Activated T-cell treated with anti-CD3 and anti-CD28 coated beads, Interleukin-2, amount 50 U/mL, for 4 hours (primary cell): Measurements from ENCODE around the gene SMARCC1. TPM values are rescaled to one million over a fixed set of nuclear protein-coding genes. Genes with fewer than 3 reads are reported as not detected.

Experiments
- ATAC-seq, 2 donors: fragments of 200-7000 bp; cut with Tn5 transposase; one replicate each; pipeline ENCODE4 v1.10.0; 2021
- DNase-seq: peaks from one replicate; pipeline ENCODE4 v3.0.0-alpha.2; 2020
- H3K27me3 Mint-ChIP-seq: one replicate; pipeline ENCODE4 v1.8.0; 2021; ENCODE audit warnings: low read depth, mixed read lengths
- H3K36me3 Mint-ChIP-seq: one replicate; pipeline ENCODE4 v1.8.0; 2022; ENCODE audit warnings: mixed read lengths; ENCODE audit not compliant: insufficient read depth
- H3K4me1 Mint-ChIP-seq: one replicate; pipeline ENCODE4 v1.8.0; 2021; ENCODE audit warnings: low read depth, mixed read lengths
- H3K4me3 Mint-ChIP-seq: one replicate; pipeline ENCODE4 v1.8.0; 2021; ENCODE audit warnings: mild to moderate bottlenecking, moderate library complexity, mixed read lengths
- H3K9me3 Mint-ChIP-seq: one replicate; pipeline ENCODE4 v1.8.0; 2021; ENCODE audit warnings: mixed read lengths
- total RNA-seq, 3 donors: library from RNA; stranded (reverse); gene quantifications; one replicate each; pipeline ENCODE4 v1.2.1, GENCODE V29; 2021

The SMARCC1 gene
- total RNA-seq, 3 donors from 2014 or later: 105 to 125 (median 106) TPM

GRCh38 chr3:47647550-47647949, 134.1 kb downstream of the SMARCC1 start:
- Mint-ChIP-seq H3K4me3 (no peak overlapping the region), H3K9me3 (no peaks in the 10 kb centered on the region), H3K27me3 (no peaks in the 10 kb centered on the region), H3K36me3 (peaks cover 23% of the 10 kb centered on the region), H3K4me1 (no peaks in the 10 kb centered on the region)
- ATAC-seq: no peak
- no peak for DNase-seq

- Mint-ChIP-seq H3K9me3 (no peaks in the 10 kb centered on the region), H3K4me1 (no peaks in the 10 kb centered on the region), H3K4me3 (no peak overlapping the region), H3K36me3 (peaks cover 21% of the 10 kb centered on the region), H3K27me3 (no peaks in the 10 kb centered on the region)
- DNase-seq: no peak
- ATAC-seq: no peak
Observed at GRCh38 chr3:47646362-47646761, 135.3 kb downstream of the SMARCC1 start.

GRCh38 chr3:47645551-47645950, 136.1 kb downstream of the SMARCC1 start:
- H3K4me1 Mint-ChIP-seq: no peaks in the 10 kb centered on the region
- ATAC-seq (no peak), DNase-seq (no peak)
- H3K9me3 Mint-ChIP-seq: no peaks in the 10 kb centered on the region
- no peak overlapping the region for H3K4me3 Mint-ChIP-seq
- H3K36me3 Mint-ChIP-seq: peaks cover 21% of the 10 kb centered on the region
- H3K27me3 Mint-ChIP-seq: no peaks in the 10 kb centered on the region

- no peaks in the 10 kb centered on the region for H3K4me1 Mint-ChIP-seq
- ATAC-seq: no peak
- H3K36me3 Mint-ChIP-seq: peaks cover 22% of the 10 kb centered on the region
- DNase-seq: no peak
- no peaks in the 10 kb centered on the region for H3K9me3 Mint-ChIP-seq
- no peak overlapping the region for H3K4me3 Mint-ChIP-seq
- no peaks in the 10 kb centered on the region for H3K27me3 Mint-ChIP-seq
Observed at GRCh38 chr3:47643092-47643491, 138.6 kb downstream of the SMARCC1 start.

- no peaks in the 10 kb centered on the region for H3K27me3 Mint-ChIP-seq
- no peaks in the 10 kb centered on the region for H3K9me3 Mint-ChIP-seq
- ATAC-seq: no peak
- no peak for DNase-seq
- H3K36me3 Mint-ChIP-seq: peaks cover 25% of the 10 kb centered on the region
- no peak overlapping the region for H3K4me3 Mint-ChIP-seq
- no peaks in the 10 kb centered on the region for H3K4me1 Mint-ChIP-seq
Observed at GRCh38 chr3:47641739-47642138, 140.0 kb downstream of the SMARCC1 start.

GRCh38 chr3:47636921-47637320, 144.8 kb downstream of the SMARCC1 start:
- H3K4me1 Mint-ChIP-seq: peaks cover 4% of the 10 kb centered on the region
- H3K9me3 Mint-ChIP-seq: no peaks in the 10 kb centered on the region
- peaks cover 32% of the 10 kb centered on the region for H3K36me3 Mint-ChIP-seq
- H3K27me3 Mint-ChIP-seq: no peaks in the 10 kb centered on the region
- no peak for DNase-seq
- H3K4me3 Mint-ChIP-seq: no peak overlapping the region
- ATAC-seq: no peak

- Mint-ChIP-seq H3K36me3 (peaks cover 35% of the 10 kb centered on the region), H3K4me1 (peaks cover 4% of the 10 kb centered on the region), H3K4me3 (no peak overlapping the region), H3K9me3 (no peaks in the 10 kb centered on the region), H3K27me3 (no peaks in the 10 kb centered on the region)
- ATAC-seq (no peak), DNase-seq (no peak)
Observed at GRCh38 chr3:47636225-47636624, 145.5 kb downstream of the SMARCC1 start.

- DNase-seq (no peak), ATAC-seq (no peak)
- peaks cover 39% of the 10 kb centered on the region for H3K36me3 Mint-ChIP-seq
- H3K27me3 Mint-ChIP-seq: no peaks in the 10 kb centered on the region
- H3K9me3 Mint-ChIP-seq: no peaks in the 10 kb centered on the region
- peaks cover 4% of the 10 kb centered on the region for H3K4me1 Mint-ChIP-seq
- H3K4me3 Mint-ChIP-seq: no peak overlapping the region
Observed at GRCh38 chr3:47635536-47635935, 146.2 kb downstream of the SMARCC1 start.

- H3K9me3 Mint-ChIP-seq: no peaks in the 10 kb centered on the region
- peaks cover 4% of the 10 kb centered on the region for H3K4me1 Mint-ChIP-seq
- peaks cover 42% of the 10 kb centered on the region for H3K36me3 Mint-ChIP-seq
- DNase-seq (no peak), ATAC-seq (no peak)
- H3K4me3 Mint-ChIP-seq: no peak overlapping the region
- H3K27me3 Mint-ChIP-seq: no peaks in the 10 kb centered on the region
Observed at GRCh38 chr3:47634996-47635395, 146.7 kb downstream of the SMARCC1 start.

- Mint-ChIP-seq H3K36me3 (peaks cover 45% of the 10 kb centered on the region), H3K9me3 (no peaks in the 10 kb centered on the region), H3K4me1 (peaks cover 4% of the 10 kb centered on the region), H3K27me3 (no peaks in the 10 kb centered on the region), H3K4me3 (no peak overlapping the region)
- ATAC-seq (no peak), DNase-seq (no peak)
Observed at GRCh38 chr3:47630810-47631209, 150.9 kb downstream of the SMARCC1 start.

GRCh38 chr3:47629770-47630169, 151.9 kb downstream of the SMARCC1 start:
- Mint-ChIP-seq H3K4me3 (no peak overlapping the region), H3K4me1 (no peaks in the 10 kb centered on the region), H3K36me3 (peaks cover 41% of the 10 kb centered on the region), H3K27me3 (no peaks in the 10 kb centered on the region), H3K9me3 (no peaks in the 10 kb centered on the region)
- ATAC-seq: no peak
- DNase-seq: no peak

GRCh38 chr3:47628426-47628825, 153.3 kb downstream of the SMARCC1 start:
- Mint-ChIP-seq H3K4me3 (no peak overlapping the region), H3K36me3 (peaks cover 41% of the 10 kb centered on the region), H3K27me3 (no peaks in the 10 kb centered on the region), H3K9me3 (no peaks in the 10 kb centered on the region), H3K4me1 (no peaks in the 10 kb centered on the region)
- no peak for ATAC-seq
- no peak for DNase-seq

GRCh38 chr3:47622671-47623461, 158.8 kb downstream of the SMARCC1 start:
- Mint-ChIP-seq H3K36me3 (peaks cover 31% of the 10 kb centered on the region), H3K27me3 (no peaks in the 10 kb centered on the region), H3K4me1 (no peaks in the 10 kb centered on the region), H3K4me3 (no peak overlapping the region), H3K9me3 (no peaks in the 10 kb centered on the region)
- no peak for ATAC-seq
- no peak for DNase-seq

GRCh38 chr3:47617086-47618010, 164.3 kb downstream of the SMARCC1 start:
- Mint-ChIP-seq H3K4me3 (no peak overlapping the region), H3K27me3 (no peaks in the 10 kb centered on the region), H3K36me3 (peaks cover 38% of the 10 kb centered on the region), H3K9me3 (no peaks in the 10 kb centered on the region), H3K4me1 (no peaks in the 10 kb centered on the region)
- ATAC-seq (no peak), DNase-seq (no peak)

GRCh38 chr3:47614788-47615187, 166.9 kb downstream of the SMARCC1 start:
- no peaks in the 10 kb centered on the region for H3K27me3 Mint-ChIP-seq
- H3K9me3 Mint-ChIP-seq: no peaks in the 10 kb centered on the region
- H3K4me3 Mint-ChIP-seq: no peak overlapping the region
- DNase-seq (no peak), ATAC-seq (peak in 1 of 2 donors; percentile 27)
- H3K4me1 Mint-ChIP-seq: no peaks in the 10 kb centered on the region
- peaks cover 44% of the 10 kb centered on the region for H3K36me3 Mint-ChIP-seq
